ENCODE measurements around the gene UIMC1.
A peak's percentile ranks its signal among the peaks of the same experiment; 100 is the strongest.
"Not testable (repeated sequence)": the region's sequence is repeated elsewhere in the genome, so short reads cannot be mapped to it uniquely, and the experiment has no call there.

UIMC1 gene

GRCh38 chr5:177005619-177006264 is 837 bp downstream of the UIMC1 start:
- ATAC-seq = peak; percentile 63 to 67

- ATAC-seq = no peak
Observed at GRCh38 chr5:177004961-177005360, 1.6 kb downstream of the UIMC1 start.

GRCh38 chr5:177003649-177004048 is 2.9 kb downstream of the UIMC1 start:
- no peak for ATAC-seq

GRCh38 chr5:176999526-176999925 is 7.1 kb downstream of the UIMC1 start:
- ATAC-seq = not testable (repeated sequence)

GRCh38 chr5:176998828-176999227 is 7.8 kb downstream of the UIMC1 start:
- ATAC-seq = no peak

GRCh38 chr5:176996780-176997179 is 9.8 kb downstream of the UIMC1 start:
- no peak for ATAC-seq

- peak; percentile 60 to 78 for ATAC-seq
Observed at GRCh38 chr5:176995896-176996767, 10.4 kb downstream of the UIMC1 start.

GRCh38 chr5:176995122-176995490 is 11.5 kb downstream of the UIMC1 start:
- ATAC-seq = no peak

- ATAC-seq = no peak
Observed at GRCh38 chr5:176994460-176995121, 12.0 kb downstream of the UIMC1 start.

GRCh38 chr5:176993081-176993480 is 13.5 kb downstream of the UIMC1 start:
- ATAC-seq = not testable (repeated sequence)

GRCh38 chr5:176987583-176987982 is 19.0 kb downstream of the UIMC1 start:
- no peak for ATAC-seq

GRCh38 chr5:176986280-176986679 is 20.3 kb downstream of the UIMC1 start:
- no peak for ATAC-seq

- ATAC-seq = no peak
Observed at GRCh38 chr5:176985516-176985915, 21.1 kb downstream of the UIMC1 start.

GRCh38 chr5:176984176-176984575 is 22.4 kb downstream of the UIMC1 start:
- ATAC-seq = not testable (repeated sequence)

- ATAC-seq = not testable (repeated sequence)
Observed at GRCh38 chr5:176983593-176983992, 23.0 kb downstream of the UIMC1 start.

- not testable (repeated sequence) for ATAC-seq
Observed at GRCh38 chr5:176983112-176983511, 23.5 kb downstream of the UIMC1 start.

- ATAC-seq = no peak
Observed at GRCh38 chr5:176980818-176981217, 25.8 kb downstream of the UIMC1 start.

GRCh38 chr5:176979669-176980068 is 26.9 kb downstream of the UIMC1 start:
- ATAC-seq = peak; percentile 41 to 56

- no peak for ATAC-seq
Observed at GRCh38 chr5:176965633-176966032, 40.9 kb downstream of the UIMC1 start.

GRCh38 chr5:176959051-176959450 is 47.5 kb downstream of the UIMC1 start:
- ATAC-seq = peak in 1 of 2 donors; percentile 63

- ATAC-seq = no peak
Observed at GRCh38 chr5:176956756-176957155, 49.8 kb downstream of the UIMC1 start.

- no peak for ATAC-seq
Observed at GRCh38 chr5:176955895-176956294, 50.7 kb downstream of the UIMC1 start.

GRCh38 chr5:176954050-176954449 is 52.5 kb downstream of the UIMC1 start:
- no peak for ATAC-seq
